AG04449 (cell line): ENCODE data around the gene PI4K2A.
A peak's percentile ranks its signal among the peaks of the same experiment; 100 is the strongest.
"Not testable (repeated sequence)": the region's sequence is repeated elsewhere in the genome, so short reads cannot be mapped to it uniquely, and the experiment has no call there.

Experiments
- CTCF ChIA-PET: fragments of 350-600 bp; formaldehyde crosslinking; extraction: SDS; loops from one replicate; lab custom pipeline; 2021; ENCODE audit warnings: antibody characterized with exemption; lab: Yijun Ruan, JAX
- POLR2A ChIA-PET: fragments of 400-600, 350-600 bp; formaldehyde crosslinking; extraction: SDS; loops from one replicate; lab custom pipeline; 2020; ENCODE audit warnings: antibody characterized with exemption, inconsistent platforms; lab: Yijun Ruan, JAX
- DNase-seq: peaks from one replicate; pipeline ENCODE4 v3.0.0-alpha.2; 2010; ENCODE audit warnings: low read depth, low spot score
- H3K4me3 ChIP-seq: 2 replicates; pipeline ENCODE4 v1.5.1; 2011; ENCODE audit warnings: low read depth, mild to moderate bottlenecking, control low read depth, low read length
- TF ChIP-seq, protein P1 (sequence below): IDR thresholded peaks from one replicate; pipeline ENCODE4 v1.5.1; 2011; ENCODE audit warnings: mild to moderate bottlenecking, moderate library complexity, low read length, control low read depth, inconsistent platforms; ENCODE audit not compliant: insufficient read depth; ENCODE audit errors: missing control alignments

PI4K2A gene

DNA sequence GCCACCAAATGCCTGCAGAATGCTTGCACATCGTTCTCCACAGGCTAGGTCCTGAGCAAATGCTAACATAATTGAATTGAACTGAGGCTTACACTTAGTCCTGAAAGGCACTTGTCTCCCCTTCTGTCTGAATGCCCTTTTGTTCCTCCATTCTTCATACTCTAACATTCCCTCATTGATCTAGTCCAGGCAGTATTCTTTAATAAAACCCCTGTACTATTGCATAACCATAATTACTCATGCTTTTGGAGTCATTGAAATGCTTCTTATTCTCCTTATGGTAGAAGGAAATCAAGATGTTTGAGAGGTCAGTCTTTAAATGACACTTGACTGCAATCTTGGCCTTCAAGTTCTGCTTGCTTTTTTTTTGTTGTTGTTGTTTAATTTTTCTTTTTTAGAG lies 7.1 kb downstream of the PI4K2A start:
- POLR2A ChIA-PET: no interaction called here
- TF ChIP-seq, protein P1, sequence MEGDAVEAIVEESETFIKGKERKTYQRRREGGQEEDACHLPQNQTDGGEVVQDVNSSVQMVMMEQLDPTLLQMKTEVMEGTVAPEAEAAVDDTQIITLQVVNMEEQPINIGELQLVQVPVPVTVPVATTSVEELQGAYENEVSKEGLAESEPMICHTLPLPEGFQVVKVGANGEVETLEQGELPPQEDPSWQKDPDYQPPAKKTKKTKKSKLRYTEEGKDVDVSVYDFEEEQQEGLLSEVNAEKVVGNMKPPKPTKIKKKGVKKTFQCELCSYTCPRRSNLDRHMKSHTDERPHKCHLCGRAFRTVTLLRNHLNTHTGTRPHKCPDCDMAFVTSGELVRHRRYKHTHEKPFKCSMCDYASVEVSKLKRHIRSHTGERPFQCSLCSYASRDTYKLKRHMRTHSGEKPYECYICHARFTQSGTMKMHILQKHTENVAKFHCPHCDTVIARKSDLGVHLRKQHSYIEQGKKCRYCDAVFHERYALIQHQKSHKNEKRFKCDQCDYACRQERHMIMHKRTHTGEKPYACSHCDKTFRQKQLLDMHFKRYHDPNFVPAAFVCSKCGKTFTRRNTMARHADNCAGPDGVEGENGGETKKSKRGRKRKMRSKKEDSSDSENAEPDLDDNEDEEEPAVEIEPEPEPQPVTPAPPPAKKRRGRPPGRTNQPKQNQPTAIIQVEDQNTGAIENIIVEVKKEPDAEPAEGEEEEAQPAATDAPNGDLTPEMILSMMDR: no peak
- no peak for DNase-seq
- H3K4me3 ChIP-seq: no peak overlapping the region
- CTCF ChIA-PET: no interaction called here

DNA sequence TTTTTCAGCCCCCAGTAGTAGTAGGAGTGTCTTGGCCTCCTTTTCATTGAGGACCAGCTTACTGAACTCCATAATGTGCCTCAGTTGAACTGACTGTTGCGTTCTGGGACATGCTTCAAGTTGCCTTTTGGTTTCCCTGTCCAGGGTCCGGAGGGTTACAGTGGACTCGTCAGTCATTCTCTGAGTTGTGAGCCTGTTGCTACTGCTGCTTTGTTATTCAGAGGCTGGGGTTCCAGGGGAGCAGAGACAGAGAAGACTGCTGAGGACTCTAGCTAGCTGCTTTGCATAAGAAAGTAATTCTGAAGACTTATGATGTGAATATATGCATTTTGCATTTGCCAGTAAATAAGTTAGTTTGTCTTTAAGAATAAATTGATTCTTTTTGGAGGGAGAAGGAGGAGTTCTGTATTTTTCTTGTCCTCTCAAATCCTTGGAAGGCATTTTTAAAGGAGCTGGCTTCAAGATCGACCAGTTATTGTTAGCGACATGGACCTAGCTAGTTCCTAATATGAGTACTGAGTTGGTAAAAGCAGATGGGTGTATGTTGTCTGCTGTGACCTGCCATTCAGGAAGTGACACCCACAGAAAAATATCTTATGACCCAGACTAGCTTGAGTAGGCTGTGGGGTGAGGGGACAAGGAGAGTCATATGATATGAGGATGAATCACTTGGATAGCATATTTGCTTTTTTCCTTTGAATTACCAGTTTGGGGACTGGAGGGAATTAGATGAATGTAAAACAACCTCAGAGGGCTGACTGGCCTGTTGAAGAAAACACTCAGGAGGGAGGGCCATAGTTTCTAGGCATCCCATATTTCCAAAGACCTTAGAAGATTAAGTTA lies 8.3 kb downstream of the PI4K2A start:
- TF ChIP-seq, protein P1: no peak
- ChIA-PET CTCF (interaction anchor here (0.6 to 1.4 kb wide), 9 partner anchors 20 to 187 kb away, joined by 3 to 5 read pairs (median 3); no protein-coding TSS in a partner anchor), POLR2A (interaction anchor here (0.6 to 1.3 kb wide), 5 partner anchors 8 to 150 kb away, joined by 3 to 7 read pairs (median 4); partner anchors contain the start of genes AVPI1, PI4K2A and UBTD1)
- no peak overlapping the region for H3K4me3 ChIP-seq
- DNase-seq: peak; percentile 88

DNA sequence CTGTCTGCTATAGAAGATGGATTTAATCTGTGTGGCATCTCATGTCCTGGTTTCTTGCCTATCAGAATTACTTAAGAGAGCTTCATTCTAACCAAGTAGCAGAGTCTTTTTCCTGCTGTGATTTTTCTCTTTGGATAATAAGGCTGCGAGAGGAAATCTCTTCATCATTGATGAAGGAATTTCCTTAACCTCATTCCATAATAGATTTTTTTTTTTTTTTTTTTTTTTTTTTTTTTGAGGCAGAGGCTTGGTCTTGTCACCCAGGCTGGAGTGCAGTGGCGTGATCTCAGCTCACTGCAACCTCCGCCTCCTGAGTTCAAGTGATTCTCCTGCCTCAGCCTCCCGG lies 8.9 kb downstream of the PI4K2A start:
- POLR2A ChIA-PET: interaction anchor here (0.6 to 1.3 kb wide), 3 partner anchors 8 to 38 kb away, joined by 3 to 7 read pairs (median 5); partner anchors contain the start of genes AVPI1 and PI4K2A
- CTCF ChIA-PET: interaction anchor here (1.0 to 1.4 kb wide), 8 partner anchors 20 to 188 kb away, joined by 3 to 5 read pairs (median 4); no protein-coding TSS in a partner anchor
- H3K4me3 ChIP-seq, DNase-seq: not testable (repeated sequence)

DNA sequence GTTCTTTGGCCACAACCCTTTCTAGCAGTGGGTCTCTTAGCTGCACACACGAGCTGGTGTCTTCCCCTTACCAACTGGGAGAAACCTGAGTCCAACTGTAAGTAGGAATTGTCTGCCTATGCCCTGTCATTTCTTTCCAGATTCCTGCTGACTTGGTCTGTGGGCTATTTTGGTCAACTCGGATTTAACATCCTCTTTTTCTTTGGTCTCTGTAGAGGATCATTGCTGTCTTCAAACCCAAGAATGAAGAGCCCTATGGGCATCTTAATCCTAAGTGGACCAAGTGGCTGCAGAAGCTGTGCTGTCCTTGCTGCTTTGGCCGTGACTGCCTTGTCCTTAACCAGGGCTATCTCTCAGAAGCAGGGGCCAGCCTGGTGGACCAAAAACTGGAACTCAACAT lies 10.3 kb downstream of the PI4K2A start:
- POLR2A ChIA-PET: no interaction called here
- CTCF ChIA-PET: interaction anchor here (1.6 kb wide), 1 partner anchor 27 kb away, joined by 6 read pairs; no protein-coding TSS in a partner anchor
- no peak for DNase-seq
- TF ChIP-seq, protein P1: no peak
- no peak overlapping the region for H3K4me3 ChIP-seq

DNA sequence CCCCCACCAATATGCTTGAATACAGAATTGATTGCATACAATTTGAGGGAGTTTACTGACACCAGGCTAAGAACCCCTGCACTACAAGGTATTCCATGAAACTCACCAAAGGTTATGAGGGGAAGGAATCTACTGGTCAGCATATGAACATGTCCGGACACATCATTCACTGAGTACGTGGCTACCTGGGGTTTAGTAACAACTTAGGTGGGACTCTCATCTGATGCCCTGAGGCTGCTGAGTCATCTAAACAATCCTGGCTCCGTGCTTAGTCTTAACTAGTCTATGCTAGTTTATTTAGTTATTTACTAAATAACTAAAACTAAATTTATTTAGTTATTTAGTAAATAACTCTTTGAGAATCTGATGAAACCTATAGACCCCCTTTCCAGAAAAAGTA lies 11.3 kb downstream of the PI4K2A start:
- ChIA-PET CTCF (interaction anchor here (2.8 kb wide), 1 partner anchor 24 kb away, joined by 15 read pairs; no protein-coding TSS in a partner anchor), POLR2A (no interaction called here)
- DNase-seq: no peak
- TF ChIP-seq, protein P1: no peak
- H3K4me3 ChIP-seq: no peak overlapping the region

DNA sequence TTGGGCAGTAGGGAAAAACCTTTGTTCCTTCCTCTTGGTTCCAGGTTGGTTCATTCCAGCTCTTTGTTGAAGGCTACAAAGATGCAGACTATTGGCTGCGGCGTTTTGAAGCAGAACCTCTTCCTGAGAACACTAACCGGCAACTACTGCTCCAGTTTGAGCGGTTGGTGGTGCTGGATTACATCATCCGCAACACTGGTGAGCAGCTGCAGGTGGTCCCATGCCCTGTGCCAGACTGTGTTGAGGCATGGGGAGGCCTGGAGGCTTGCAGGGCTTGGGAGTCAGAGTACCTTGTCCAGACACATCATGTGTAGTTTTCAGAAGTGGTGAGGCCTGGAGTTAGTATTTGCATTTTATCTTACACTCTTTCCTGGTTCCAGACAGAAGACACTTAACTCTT lies 16.3 kb downstream of the PI4K2A start:
- POLR2A ChIA-PET: no interaction called here
- CTCF ChIA-PET: interaction anchor here (2.0 to 2.1 kb wide), 2 partner anchors 20 to 85 kb away, joined by 5 to 13 read pairs; partner anchors contain the start of gene ANKRD2
- no peak overlapping the region for H3K4me3 ChIP-seq
- TF ChIP-seq, protein P1: no peak
- DNase-seq: no peak
